OCI-LY7 (cell line): ENCODE results near the gene ACTR6. TPM values are rescaled to one million over a fixed set of nuclear protein-coding genes. Genes with fewer than 3 reads are reported as not detected.
"Not testable (repeated sequence)": the region's sequence is repeated elsewhere in the genome, so short reads cannot be mapped to it uniquely, and the experiment has no call there.

ENCODE experiments used
- BruUV-seq: library from RNA; stranded (reverse); fragments of 400-500 nt; replicated peaks from 2 replicates; lab custom pipeline; 2021; lab: Mats Ljungman, UMichigan
- CTCF ChIA-PET: fragments of 300-600 bp; sonication (Branson Sonifier 250); formaldehyde crosslinking; loops from one replicate; lab custom pipeline; 2022; ENCODE audit warnings: antibody characterized with exemption; ENCODE audit not compliant: unreplicated experiment; lab: Charles Lee
- POLR2A ChIA-PET: fragments of 300-600 bp; sonication (Branson Sonifier 250); formaldehyde crosslinking; loops from one replicate; lab custom pipeline; 2022; ENCODE audit warnings: antibody characterized with exemption; lab: Charles Lee
- DNase-seq: peaks from one replicate; pipeline ENCODE4 v3.0.0-alpha.2; 2015; ENCODE audit warnings: low spot score
- H2AFZ ChIP-seq: fragments of 200-600 bp; sonication (generic), shearing (Covaris generic); 2 replicates; pipeline ENCODE4 v1.6.1; 2014; ENCODE audit warnings: mild to moderate bottlenecking, antibody characterized with exemption, low read length, moderate library complexity
- H3K27ac ChIP-seq: fragments of 200-600 bp; sonication (generic); 2 replicates; pipeline ENCODE4 v1.5.1; 2014; ENCODE audit warnings: mixed run types, low read depth, mild to moderate bottlenecking, moderate library complexity, low read length, inconsistent platforms; ENCODE audit not compliant: poor library complexity, severe bottlenecking
- H3K36me3 ChIP-seq: fragments of 200-600 bp; sonication (generic); 2 replicates; pipeline ENCODE4 v1.6.1; 2014; ENCODE audit warnings: mild to moderate bottlenecking, antibody characterized with exemption, low read length, moderate library complexity, mixed read lengths; ENCODE audit not compliant: insufficient read depth
- H3K4me1 ChIP-seq: fragments of 200-600 bp; sonication (generic); 2 replicates; pipeline ENCODE4 v1.5.1; 2014; ENCODE audit warnings: mild to moderate bottlenecking, low read length; ENCODE audit not compliant: insufficient read depth, poor library complexity, severe bottlenecking
- H3K4me2 ChIP-seq: fragments of 200-600 bp; sonication (generic); 2 replicates; pipeline ENCODE4 v1.6.1; 2014; ENCODE audit warnings: mild to moderate bottlenecking, low read length
- H3K4me3 ChIP-seq: fragments of 200-600 bp; sonication (generic); 2 replicates; pipeline ENCODE4 v1.5.1; 2014; ENCODE audit warnings: mild to moderate bottlenecking, low read depth, low read length; ENCODE audit not compliant: poor library complexity, severe bottlenecking
- H3K79me2 ChIP-seq: fragments of 200-600 bp; sonication (generic); 2 replicates; pipeline ENCODE4 v1.6.1; 2016; ENCODE audit warnings: low read depth, mild to moderate bottlenecking, low read length, moderate library complexity, mixed read lengths; ENCODE audit not compliant: insufficient read depth
- H3K9me2 ChIP-seq: fragments of 200-600 bp; sonication (generic); 2 replicates; pipeline ENCODE4 v1.6.1; 2016; ENCODE audit warnings: mild to moderate bottlenecking, low read length, mixed read lengths; ENCODE audit not compliant: insufficient read depth
- H3K9me3 ChIP-seq: fragments of 200-600 bp; sonication (generic); 2 replicates; pipeline ENCODE4 v1.6.1; 2014; ENCODE audit warnings: mild to moderate bottlenecking, mixed run types, low read length, mixed read lengths
- H4K20me1 ChIP-seq: fragments of 200-600 bp; sonication (generic); 2 replicates; pipeline ENCODE4 v1.6.1; 2014; ENCODE audit warnings: mild to moderate bottlenecking, antibody characterized with exemption, low read length, moderate library complexity, mixed read lengths; ENCODE audit not compliant: insufficient read depth
- CTCF ChIP-seq: fragments of 200-600 bp; sonication (generic); conservative IDR thresholded peaks from 2 replicates; pipeline ENCODE4 v1.5.1; 2014; ENCODE audit warnings: mild to moderate bottlenecking, antibody characterized with exemption, low read length, moderate library complexity, mixed read lengths
- EZH2phosphoT487 ChIP-seq: fragments of 200-600 bp; sonication (generic); IDR thresholded peaks from 2 replicates; pipeline ENCODE4 v1.6.1; 2018; ENCODE audit warnings: low read depth, borderline replicate concordance, mild to moderate bottlenecking, mixed run types, antibody characterized with exemption, low read length, moderate library complexity, mixed read lengths
- intact Hi-C: fragments of 100-400 bp; cut with micrococcal nuclease; formaldehyde crosslinking; loops from one replicate; pipeline ENCODE4 v1.10.0; 2022; ENCODE audit not compliant: unreplicated experiment
- total RNA-seq, 2 experiments: library from RNA; depleted of rRNA in 1 of 2; stranded (reverse); fragments of >200 nt in 1 of 2; shearing (Covaris generic) in 1 of 2; gene quantifications; 2 replicates each; pipeline ENCODE4 v1.2.3, GENCODE V29; 2014 to 2022

The ACTR6 gene
- total RNA-seq, 2 experiments from 2014 or later = 22.2 to 37.6 TPM

- no peak overlapping the region for H3K4me2 ChIP-seq
- H3K27ac ChIP-seq = no peak overlapping the region
- BruUV-seq = no TSS peak
- DNase-seq = no peak
- no peaks in the 10 kb centered on the region for H4K20me1 ChIP-seq
- H3K79me2 ChIP-seq = no peaks in the 10 kb centered on the region
- ChIA-PET POLR2A (interaction anchor here (0.5 to 0.7 kb wide), 2 partner anchors 13 to 19 kb away, joined by 3 to 6 read pairs; no protein-coding TSS in a partner anchor), CTCF (no interaction called here)
- no peak for TF ChIP-seq EZH2phosphoT487
- TF ChIP-seq CTCF = no peak
- H2AFZ ChIP-seq = no peak overlapping the region
- H3K36me3 ChIP-seq = no peaks in the 10 kb centered on the region
- H3K9me2 ChIP-seq = no peaks in the 10 kb centered on the region
- H3K4me1 ChIP-seq = no peaks in the 10 kb centered on the region
- intact Hi-C loops = no loop called here
- no peak overlapping the region for H3K4me3 ChIP-seq
- no peaks in the 10 kb centered on the region for H3K9me3 ChIP-seq
Observed at GRCh38 chr12:100254876-100255275, 54.3 kb downstream of the ACTR6 start.

- Histone ChIP-seq H3K9me2 (no peaks in the 10 kb centered on the region), H3K4me1 (no peaks in the 10 kb centered on the region), H3K27ac (no peak overlapping the region), H3K9me3 (no peaks in the 10 kb centered on the region), H2AFZ (no peak overlapping the region), H3K79me2 (no peaks in the 10 kb centered on the region), H3K4me2 (no peak overlapping the region), H3K4me3 (no peak overlapping the region), H3K36me3 (no peaks in the 10 kb centered on the region), H4K20me1 (no peaks in the 10 kb centered on the region)
- ChIA-PET CTCF (no interaction called here), POLR2A (interaction anchor here (0.7 kb wide), 1 partner anchor 250 kb away, joined by 3 read pairs; no protein-coding TSS in a partner anchor)
- no peak for DNase-seq
- no peak for TF ChIP-seq EZH2phosphoT487
- no peak for TF ChIP-seq CTCF
- no TSS peak for BruUV-seq
- intact Hi-C loops = no loop called here
Observed at GRCh38 chr12:100258127-100258526, 57.5 kb downstream of the ACTR6 start.

GRCh38 chr12:100263131-100263530 lies 62.5 kb downstream of the ACTR6 start:
- Histone ChIP-seq H3K4me3 (no peak overlapping the region), H2AFZ (no peak overlapping the region), H3K4me2 (no peak overlapping the region), H3K9me3 (no peaks in the 10 kb centered on the region), H3K79me2 (peaks cover 8% of the 10 kb centered on the region), H4K20me1 (no peaks in the 10 kb centered on the region), H3K27ac (no peak overlapping the region), H3K4me1 (peaks cover 7% of the 10 kb centered on the region), H3K9me2 (no peaks in the 10 kb centered on the region), H3K36me3 (no peaks in the 10 kb centered on the region)
- BruUV-seq = no TSS peak
- DNase-seq = no peak
- POLR2A ChIA-PET = no interaction called here
- CTCF ChIA-PET = no interaction called here
- intact Hi-C loops = no loop called here
- TF ChIP-seq EZH2phosphoT487 = no peak
- no peak for TF ChIP-seq CTCF

- BruUV-seq, H3K4me2 ChIP-seq, H3K4me3 ChIP-seq, CTCF ChIA-PET, H4K20me1 ChIP-seq, H2AFZ ChIP-seq, H3K9me3 ChIP-seq, DNase-seq, H3K9me2 ChIP-seq, H3K27ac ChIP-seq, H3K36me3 ChIP-seq: not testable (repeated sequence)
- POLR2A ChIA-PET = interaction anchor here (1.2 kb wide), 1 partner anchor 9 kb away, joined by 9 read pairs; no protein-coding TSS in a partner anchor
- intact Hi-C loops = loop anchor here (5.0 kb wide), 1 partner anchor 63 kb away; the partner anchor contains the start of gene ACTR6
- Histone ChIP-seq H3K79me2 (peaks cover 24% of the 10 kb centered on the region), H3K4me1 (peaks cover 23% of the 10 kb centered on the region)
Observed at GRCh38 chr12:100265107-100265506, 64.5 kb downstream of the ACTR6 start.
